GM12892 (cell line): Measurements from ENCODE around the gene RANBP9.

ENCODE experiments used
- POLR2A ChIP-seq: IDR thresholded peaks from 2 replicates; pipeline ENCODE4 v1.6.1; 2011; ENCODE audit warnings: low read depth, low read length, control low read depth
- POLR2AphosphoS5 ChIP-seq: IDR thresholded peaks from 2 replicates; pipeline ENCODE4 v1.6.1; 2011; ENCODE audit warnings: low read depth, low read length, control low read depth

DNA sequence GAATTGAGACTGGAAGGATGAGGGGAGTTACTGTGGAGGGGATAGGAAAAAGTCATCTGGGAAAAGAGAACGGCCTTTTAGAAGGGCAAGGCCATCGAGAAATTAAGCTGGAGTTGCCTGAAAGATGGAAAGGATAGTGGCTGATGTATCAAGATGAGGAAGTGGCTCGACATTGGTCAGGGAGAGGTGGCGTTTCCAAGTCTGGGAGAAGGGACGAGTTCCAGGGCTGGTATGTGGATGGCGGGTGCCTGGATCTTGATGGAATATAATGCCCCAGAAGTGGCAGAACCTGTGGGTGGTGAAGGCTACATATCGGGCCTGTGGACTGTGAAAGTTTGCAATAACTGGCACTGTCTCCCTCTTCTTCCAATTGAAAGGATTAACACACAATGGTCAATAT, 139.4 kb downstream of the RANBP9 start:
- no peak for TF ChIP-seq POLR2A
- no peak for TF ChIP-seq POLR2AphosphoS5
